ENCODE data around the gene ARHGAP26. TPM values are rescaled to one million over a fixed set of nuclear protein-coding genes. Genes with fewer than 3 reads are reported as not detected.
A peak's percentile ranks its signal among the peaks of the same experiment; 100 is the strongest.

The ARHGAP26 gene
- total RNA-seq, 1 donor: 1.7 TPM

GRCh38 chr5:142881784-142882126 lies 111.6 kb downstream of the ARHGAP26 start:
- TF ChIP-seq CTCF (IDR thresholded peaks at IDR 0.05; ENCODE audit: insufficient read depth, low read depth, low read length): no peak
- H3K4me3 ChIP-seq (ENCODE audit: low read depth, low read length): no peak overlapping the region
- no peak for DNase-seq (ENCODE audit: low read depth)

- peak; percentile 74 for DNase-seq (ENCODE audit: low read depth)
- H3K4me3 ChIP-seq (ENCODE audit: low read depth, low read length): no peak overlapping the region
- no peak for TF ChIP-seq CTCF (IDR thresholded peaks at IDR 0.05; ENCODE audit: insufficient read depth, low read depth, low read length)
Measured at GRCh38 chr5:142883025-142883424, 112.8 kb downstream of the ARHGAP26 start.

- DNase-seq (ENCODE audit: low read depth): no peak
- no peak for TF ChIP-seq CTCF (IDR thresholded peaks at IDR 0.05; ENCODE audit: insufficient read depth, low read depth, low read length)
- no peak overlapping the region for H3K4me3 ChIP-seq (ENCODE audit: low read depth, low read length)
Measured at GRCh38 chr5:142883438-142883837, 113.3 kb downstream of the ARHGAP26 start.

GRCh38 chr5:142884029-142884428 lies 113.9 kb downstream of the ARHGAP26 start:
- TF ChIP-seq CTCF (IDR thresholded peaks at IDR 0.05; ENCODE audit: insufficient read depth, low read depth, low read length): no peak
- DNase-seq (ENCODE audit: low read depth): no peak

GRCh38 chr5:142886211-142886610 lies 116.0 kb downstream of the ARHGAP26 start:
- TF ChIP-seq CTCF (IDR thresholded peaks at IDR 0.05; ENCODE audit: insufficient read depth, low read depth, low read length): no peak
- peak; percentile 62 for DNase-seq (ENCODE audit: low read depth)
- no peak overlapping the region for H3K4me3 ChIP-seq (ENCODE audit: low read depth, low read length)

More at GRCh38 chr5:142884029-142884428, 113.9 kb downstream of the ARHGAP26 start:
- no peak overlapping the region for H3K4me3 ChIP-seq (ENCODE audit: low read depth, low read length)

GRCh38 chr5:142886956-142887355 lies 116.8 kb downstream of the ARHGAP26 start:
- no peak overlapping the region for H3K4me3 ChIP-seq (ENCODE audit: low read depth, low read length)
- TF ChIP-seq CTCF (IDR thresholded peaks at IDR 0.05; ENCODE audit: insufficient read depth, low read depth, low read length): no peak
- DNase-seq (ENCODE audit: low read depth): no peak

GRCh38 chr5:142888469-142889085 lies 118.4 kb downstream of the ARHGAP26 start:
- peak; percentile 61 for DNase-seq (ENCODE audit: low read depth)
- no peak overlapping the region for H3K4me3 ChIP-seq (ENCODE audit: low read depth, low read length)
- peak; percentile 67 for TF ChIP-seq CTCF (IDR thresholded peaks at IDR 0.05; ENCODE audit: insufficient read depth, low read depth, low read length)
